Body of pancreas (tissue), 4 donors: ENCODE measurements around the gene MSI2.

Source experiments
- CTCF ChIP-seq, 7 experiments: fragments of 450-650 bp in 4 of 7; fragments of 200-600 bp in 3 of 7; sonication (generic) in 3 of 7; IDR thresholded peaks; one replicate each; pipeline ENCODE4 v1.5.1; 2016 to 2019; ENCODE audit warnings: antibody characterized with exemption in 7 of 7
- POLR2A ChIP-seq, 3 donors: fragments of 450-650 bp; IDR thresholded peaks; one replicate each; pipeline ENCODE4 v1.6.1; 2016; ENCODE audit warnings: antibody characterized with exemption in 3 of 3, mild to moderate bottlenecking in 2 of 3

- TF ChIP-seq CTCF (IDR thresholded peaks at IDR 0.05): no peak
- TF ChIP-seq POLR2A (IDR thresholded peaks at IDR 0.05): no peak
Observed at GRCh38 chr17:57448759-57449283, 192.5 kb downstream of the MSI2 start.
